ENCODE results near the gene FBXO3. TPM values are rescaled to one million over a fixed set of nuclear protein-coding genes. Genes with fewer than 3 reads are reported as not detected.
"Not testable (repeated sequence)": the region's sequence is repeated elsewhere in the genome, so short reads cannot be mapped to it uniquely, and the experiment has no call there.

FBXO3 gene
- total RNA-seq, 1 donor from 2014 or later = 22.3 TPM

DNA sequence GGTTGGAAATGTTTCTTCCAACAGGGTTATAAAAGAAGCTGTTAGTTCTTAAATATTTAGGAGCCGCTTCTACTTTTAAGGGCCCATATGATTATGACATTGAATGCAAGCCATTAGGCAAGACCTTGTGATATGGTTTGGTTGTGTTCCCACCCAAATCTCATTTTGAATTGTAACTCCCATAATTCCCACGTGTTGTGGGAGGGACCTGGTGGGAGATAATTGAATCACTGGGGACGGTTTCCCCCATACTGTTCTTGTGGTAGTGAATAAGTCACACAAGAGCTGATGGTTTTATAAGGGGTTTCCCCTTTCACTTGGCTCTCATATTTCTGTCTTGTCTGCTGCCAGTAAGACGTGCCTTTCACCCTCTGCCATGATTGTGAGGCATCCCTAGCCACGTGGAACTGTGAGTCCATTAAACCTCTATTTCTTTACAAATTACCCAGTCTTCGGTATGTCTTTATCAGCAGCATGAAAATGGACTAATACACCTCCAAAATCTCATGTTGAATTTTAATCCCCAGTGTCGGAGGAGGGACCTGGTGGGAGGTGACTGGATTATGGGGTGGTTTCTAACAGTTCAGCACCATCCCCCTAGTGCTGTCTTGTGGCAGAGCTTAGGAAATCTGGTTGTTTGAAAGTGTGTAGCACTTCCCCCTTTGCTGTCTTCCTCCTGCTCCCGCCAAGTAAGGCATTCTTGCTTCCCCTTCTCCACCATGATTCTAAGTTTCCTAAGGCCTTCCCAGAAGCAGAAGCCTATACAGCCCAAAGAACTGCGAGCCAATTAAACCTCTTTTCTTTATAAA is 42.4 kb downstream of the FBXO3 start:
- no peak for ATAC-seq (ENCODE audit: low read depth)
- TF ChIP-seq, protein P1, sequence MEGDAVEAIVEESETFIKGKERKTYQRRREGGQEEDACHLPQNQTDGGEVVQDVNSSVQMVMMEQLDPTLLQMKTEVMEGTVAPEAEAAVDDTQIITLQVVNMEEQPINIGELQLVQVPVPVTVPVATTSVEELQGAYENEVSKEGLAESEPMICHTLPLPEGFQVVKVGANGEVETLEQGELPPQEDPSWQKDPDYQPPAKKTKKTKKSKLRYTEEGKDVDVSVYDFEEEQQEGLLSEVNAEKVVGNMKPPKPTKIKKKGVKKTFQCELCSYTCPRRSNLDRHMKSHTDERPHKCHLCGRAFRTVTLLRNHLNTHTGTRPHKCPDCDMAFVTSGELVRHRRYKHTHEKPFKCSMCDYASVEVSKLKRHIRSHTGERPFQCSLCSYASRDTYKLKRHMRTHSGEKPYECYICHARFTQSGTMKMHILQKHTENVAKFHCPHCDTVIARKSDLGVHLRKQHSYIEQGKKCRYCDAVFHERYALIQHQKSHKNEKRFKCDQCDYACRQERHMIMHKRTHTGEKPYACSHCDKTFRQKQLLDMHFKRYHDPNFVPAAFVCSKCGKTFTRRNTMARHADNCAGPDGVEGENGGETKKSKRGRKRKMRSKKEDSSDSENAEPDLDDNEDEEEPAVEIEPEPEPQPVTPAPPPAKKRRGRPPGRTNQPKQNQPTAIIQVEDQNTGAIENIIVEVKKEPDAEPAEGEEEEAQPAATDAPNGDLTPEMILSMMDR (IDR thresholded peaks at IDR 0.05) = no peak
- DNase-seq = no peak
- ChIA-PET POLR2A (interaction anchor here (1.0 kb wide), 1 partner anchor 11 kb away, joined by 3 read pairs; no protein-coding TSS in a partner anchor), CTCF (interaction anchor here (3.0 kb wide), 1 partner anchor 11 kb away, joined by 10 read pairs; no protein-coding TSS in a partner anchor)
- Mint-ChIP-seq H3K9me3 (no peaks in the 10 kb centered on the region), H3K27ac (peak overlapping the region; percentile 32), H3K36me3 (ENCODE audit: low read depth) (peaks cover 6% of the 10 kb centered on the region), H3K4me1 (peaks cover 44% of the 10 kb centered on the region), H3K4me3 (peak overlapping the region; percentile 33), H3K27me3 (no peaks in the 10 kb centered on the region)
- intact Hi-C loops (cut with micrococcal nuclease) = loop anchor here (10.0 kb wide), 1 partner anchor 837 kb away; the partner anchor contains the start of gene QSER1

DNA sequence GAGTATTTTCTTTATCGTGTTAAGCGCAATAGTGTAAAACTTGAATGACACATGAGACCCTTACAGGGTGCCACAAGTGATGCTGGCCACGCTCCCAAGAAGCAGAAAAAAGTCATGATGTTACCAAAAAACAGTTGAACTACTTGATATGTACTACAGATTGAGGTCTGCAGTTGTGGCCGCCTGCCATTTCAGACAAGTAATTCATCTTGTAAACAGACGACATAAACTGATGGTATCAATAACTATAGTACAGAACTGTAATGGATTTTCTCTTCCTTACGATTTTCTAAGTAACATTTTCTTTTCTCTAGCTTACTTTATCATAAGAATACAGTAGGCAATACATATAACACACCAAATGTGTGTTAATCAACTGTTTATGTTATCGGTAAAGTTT is 43.6 kb downstream of the FBXO3 start:
- Mint-ChIP-seq H3K4me3 (no peak overlapping the region), H3K4me1 (peaks cover 39% of the 10 kb centered on the region), H3K27ac (no peak overlapping the region), H3K9me3 (no peaks in the 10 kb centered on the region), H3K36me3 (ENCODE audit: low read depth) (peaks cover 6% of the 10 kb centered on the region), H3K27me3 (no peaks in the 10 kb centered on the region)
- ChIA-PET CTCF (interaction anchor here (1.0 to 1.4 kb wide), 2 partner anchors 12 to 15 kb away, joined by 3 read pairs; no protein-coding TSS in a partner anchor), POLR2A (no interaction called here)
- TF ChIP-seq, protein P1 (IDR thresholded peaks at IDR 0.05) = no peak
- ATAC-seq (ENCODE audit: low read depth) = no peak
- intact Hi-C loops (cut with micrococcal nuclease) = loop anchor here (10.0 kb wide), 1 partner anchor 836 kb away; the partner anchor contains the start of gene QSER1
- DNase-seq = no peak

DNA sequence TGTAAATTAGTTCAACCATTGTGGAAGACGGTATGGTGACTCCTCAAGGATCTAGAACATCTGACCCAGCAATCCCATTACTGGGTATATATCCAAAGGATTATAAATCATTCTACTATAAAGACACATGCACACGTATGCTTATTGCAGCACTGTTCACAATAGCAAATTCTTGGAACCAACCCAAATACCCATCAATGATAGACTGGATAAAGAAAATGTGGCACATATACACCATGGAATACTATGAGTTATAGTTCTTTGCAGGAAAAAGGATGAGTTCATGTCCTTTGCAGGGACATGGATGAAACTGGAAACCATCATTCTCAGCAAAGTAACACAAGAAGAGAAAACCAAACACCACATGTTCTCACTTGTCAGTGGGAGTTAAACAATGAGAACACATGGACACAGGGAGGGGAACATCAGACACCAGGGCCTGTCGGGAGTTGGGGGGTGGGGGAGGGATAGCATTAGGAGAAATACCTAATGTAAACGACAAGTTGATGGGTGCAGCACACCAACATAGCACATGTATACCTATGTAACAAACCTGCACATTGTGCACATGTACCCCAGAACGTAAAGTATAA is 45.2 kb downstream of the FBXO3 start:
- H3K36me3 Mint-ChIP-seq (ENCODE audit: low read depth); CTCF ChIA-PET; ATAC-seq (ENCODE audit: low read depth); H3K27ac Mint-ChIP-seq; H3K9me3 Mint-ChIP-seq; H3K4me3 Mint-ChIP-seq; H3K27me3 Mint-ChIP-seq; POLR2A ChIA-PET; intact Hi-C loops (cut with micrococcal nuclease); DNase-seq: not testable (repeated sequence)
- peaks cover 40% of the 10 kb centered on the region for H3K4me1 Mint-ChIP-seq

DNA sequence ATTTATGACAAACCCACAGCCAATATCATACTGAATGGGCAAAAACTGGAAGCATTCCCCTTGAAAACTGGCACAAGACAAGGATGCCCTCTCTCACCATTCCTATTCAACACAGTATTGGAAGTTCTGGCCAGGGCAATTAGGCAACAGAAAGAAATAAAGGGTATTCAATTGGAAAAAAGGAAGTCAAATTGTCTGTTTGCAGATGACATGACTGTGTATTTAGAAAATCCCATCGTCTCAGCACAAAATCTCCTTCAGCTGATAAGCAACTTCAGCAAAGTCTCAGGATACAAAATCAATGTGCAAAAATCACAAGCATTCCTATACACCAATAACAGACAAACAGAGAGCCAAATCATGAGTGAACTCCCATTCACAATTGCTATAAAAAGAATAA is 46.8 kb downstream of the FBXO3 start:
- H3K27ac Mint-ChIP-seq; intact Hi-C loops (cut with micrococcal nuclease); H3K27me3 Mint-ChIP-seq; POLR2A ChIA-PET; ATAC-seq (ENCODE audit: low read depth); H3K36me3 Mint-ChIP-seq (ENCODE audit: low read depth); CTCF ChIA-PET; H3K4me3 Mint-ChIP-seq; DNase-seq; H3K9me3 Mint-ChIP-seq: not testable (repeated sequence)
- peaks cover 43% of the 10 kb centered on the region for H3K4me1 Mint-ChIP-seq

DNA sequence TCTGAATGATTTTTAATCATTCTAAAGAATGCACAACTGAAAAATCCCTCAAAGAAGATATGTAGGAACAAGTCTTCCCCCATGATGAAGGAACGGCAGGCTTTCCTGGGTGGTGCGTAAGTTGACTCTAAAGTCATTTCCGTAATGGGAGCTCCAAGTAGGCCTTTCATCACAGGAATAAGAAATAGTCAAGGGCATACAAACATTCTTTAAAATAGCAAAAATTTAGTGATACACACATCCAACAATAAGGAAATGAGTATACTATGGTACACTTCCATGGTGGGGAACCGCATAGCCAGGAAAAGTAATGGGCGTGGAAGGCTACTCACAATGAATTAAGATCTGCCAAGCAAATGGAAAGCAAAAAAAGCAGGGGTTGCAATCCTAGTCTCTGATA is 48.8 kb downstream of the FBXO3 start:
- ATAC-seq (ENCODE audit: low read depth) = no peak
- peaks cover 32% of the 10 kb centered on the region for H3K4me1 Mint-ChIP-seq
- H3K27me3 Mint-ChIP-seq = no peaks in the 10 kb centered on the region
- TF ChIP-seq, protein P1 (IDR thresholded peaks at IDR 0.05) = no peak
- no peak overlapping the region for H3K4me3 Mint-ChIP-seq
- H3K36me3 Mint-ChIP-seq (ENCODE audit: low read depth) = peaks cover 11% of the 10 kb centered on the region
- DNase-seq = no peak
- intact Hi-C loops (cut with micrococcal nuclease) = no loop called here
- no peak overlapping the region for H3K27ac Mint-ChIP-seq
- ChIA-PET CTCF (interaction anchor here (1.1 to 4.1 kb wide), 2 partner anchors 9 to 17 kb away, joined by 3 to 16 read pairs; no protein-coding TSS in a partner anchor), POLR2A (interaction anchor here (0.6 kb wide), 1 partner anchor 11 kb away, joined by 4 read pairs; no protein-coding TSS in a partner anchor)
- no peaks in the 10 kb centered on the region for H3K9me3 Mint-ChIP-seq

DNA sequence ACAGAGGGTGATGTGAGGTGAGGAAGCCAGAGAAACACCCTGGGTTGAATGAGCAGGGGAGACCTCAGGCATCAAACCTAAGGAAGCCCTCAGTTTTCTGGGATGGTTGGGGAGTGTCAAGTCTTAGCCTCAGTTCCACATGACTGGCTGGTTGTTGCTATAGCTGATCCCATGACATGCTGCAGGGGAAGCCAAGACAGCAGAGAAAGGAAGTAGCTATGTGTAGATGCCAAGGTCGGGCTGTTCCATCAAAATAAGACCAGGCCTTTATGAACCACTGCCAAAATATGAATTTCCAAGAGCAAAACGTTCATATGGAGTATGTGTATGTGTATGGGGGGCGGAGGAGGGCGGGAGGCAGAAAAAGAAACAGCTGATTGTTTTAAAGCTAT is 49.7 kb downstream of the FBXO3 start:
- Mint-ChIP-seq H3K4me3 (no peak overlapping the region), H3K36me3 (ENCODE audit: low read depth) (peaks cover 18% of the 10 kb centered on the region), H3K4me1 (peaks cover 32% of the 10 kb centered on the region), H3K27ac (no peak overlapping the region), H3K9me3 (no peaks in the 10 kb centered on the region), H3K27me3 (no peaks in the 10 kb centered on the region)
- intact Hi-C loops (cut with micrococcal nuclease) = no loop called here
- ChIA-PET POLR2A (interaction anchor here (0.6 kb wide), 1 partner anchor 12 kb away, joined by 4 read pairs; no protein-coding TSS in a partner anchor), CTCF (interaction anchor here (1.1 to 4.1 kb wide), 2 partner anchors 18 to 359 kb away, joined by 3 to 16 read pairs; no protein-coding TSS in a partner anchor)
- TF ChIP-seq, protein P1 (IDR thresholded peaks at IDR 0.05) = no peak
- DNase-seq (no peak), ATAC-seq (ENCODE audit: low read depth) (peak; percentile 28)

All from activated B cell treated with CpG ODN at 0.5 μM for 24 hours (primary cell).